Left forelimb (tissue), 1 donor: ENCODE results near the gene AFM.

Experiments used
- DNase-seq: peaks from one replicate; pipeline ENCODE4 v3.0.0-alpha.2; 2018; ENCODE audit warnings: low spot score

Gene AFM, protein sequence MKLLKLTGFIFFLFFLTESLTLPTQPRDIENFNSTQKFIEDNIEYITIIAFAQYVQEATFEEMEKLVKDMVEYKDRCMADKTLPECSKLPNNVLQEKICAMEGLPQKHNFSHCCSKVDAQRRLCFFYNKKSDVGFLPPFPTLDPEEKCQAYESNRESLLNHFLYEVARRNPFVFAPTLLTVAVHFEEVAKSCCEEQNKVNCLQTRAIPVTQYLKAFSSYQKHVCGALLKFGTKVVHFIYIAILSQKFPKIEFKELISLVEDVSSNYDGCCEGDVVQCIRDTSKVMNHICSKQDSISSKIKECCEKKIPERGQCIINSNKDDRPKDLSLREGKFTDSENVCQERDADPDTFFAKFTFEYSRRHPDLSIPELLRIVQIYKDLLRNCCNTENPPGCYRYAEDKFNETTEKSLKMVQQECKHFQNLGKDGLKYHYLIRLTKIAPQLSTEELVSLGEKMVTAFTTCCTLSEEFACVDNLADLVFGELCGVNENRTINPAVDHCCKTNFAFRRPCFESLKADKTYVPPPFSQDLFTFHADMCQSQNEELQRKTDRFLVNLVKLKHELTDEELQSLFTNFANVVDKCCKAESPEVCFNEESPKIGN

DNA sequence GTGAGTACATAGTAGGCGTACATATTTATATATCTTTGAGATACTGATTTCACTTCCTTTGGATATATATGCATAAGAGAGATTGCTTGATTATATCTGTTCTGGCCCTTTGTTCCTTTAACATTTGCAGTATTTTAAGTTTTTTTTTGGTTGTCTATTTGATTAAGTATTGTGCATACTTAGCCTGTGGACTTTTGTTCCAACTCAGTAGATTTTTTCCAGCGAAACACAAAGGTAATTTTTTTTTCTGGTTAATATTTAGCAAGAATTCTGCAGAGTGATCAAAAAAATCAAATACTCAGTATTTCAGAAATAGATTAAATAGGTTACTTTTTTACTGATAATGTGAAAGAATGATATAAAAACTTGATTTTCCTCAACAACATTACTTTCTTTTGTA lies at the start of gene AFM:
AFM (plus strand) TSS at position 388 of the 400 bp plus-strand sequence. CDS start 31 bp downstream, outside the sequence.
- DNase-seq, result no peak

DNA sequence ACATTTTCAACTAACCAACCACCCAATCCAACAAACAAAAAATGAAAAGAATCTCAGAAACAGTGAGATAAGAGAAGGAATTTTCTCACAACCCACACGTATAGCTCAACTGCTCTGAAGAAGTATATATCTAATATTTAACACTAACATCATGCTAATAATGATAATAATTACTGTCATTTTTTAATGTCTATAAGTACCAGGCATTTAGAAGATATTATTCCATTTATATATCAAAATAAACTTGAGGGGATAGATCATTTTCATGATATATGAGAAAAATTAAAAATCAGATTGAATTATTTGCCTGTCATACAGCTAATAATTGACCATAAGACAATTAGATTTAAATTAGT lies 49.8 kb upstream of the AFM start:
- DNase-seq, result no peak

- DNase-seq, result no peak
Measured at GRCh38 chr4:73432169-73433000, 49.2 kb upstream of the AFM start.

GRCh38 chr4:73433140-73433539 lies 48.4 kb upstream of the AFM start:
- DNase-seq, result no peak

DNA sequence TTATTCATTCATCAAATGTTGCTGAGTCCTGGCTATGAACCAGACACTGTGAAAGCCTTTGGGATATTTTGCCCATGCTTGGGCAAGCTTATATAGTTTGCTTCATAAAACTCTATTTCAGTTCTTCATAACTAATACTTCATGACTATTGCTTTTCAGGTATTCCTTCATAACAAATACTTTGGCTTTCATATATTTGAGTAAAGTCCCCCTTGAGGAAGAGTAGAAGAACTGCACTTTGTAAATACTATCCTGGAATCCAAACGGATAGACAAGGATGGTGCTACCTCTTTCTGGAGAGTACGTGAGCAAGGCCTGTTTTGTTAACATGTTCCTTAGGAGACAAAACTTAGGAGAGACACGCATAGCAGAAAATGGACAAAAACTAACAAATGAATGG lies 47.2 kb upstream of the AFM start:
- no peak for DNase-seq

GRCh38 chr4:73435984-73436383 lies 45.6 kb upstream of the AFM start, which contains the start of gene AFP:
TSS of gene AFP (plus strand) at chr4:73436221. CDS start at chr4:73436263, 42 bp downstream.
- no peak for DNase-seq

- no peak for DNase-seq
Measured at GRCh38 chr4:73436674-73437557, 44.6 kb upstream of the AFM start.

DNA sequence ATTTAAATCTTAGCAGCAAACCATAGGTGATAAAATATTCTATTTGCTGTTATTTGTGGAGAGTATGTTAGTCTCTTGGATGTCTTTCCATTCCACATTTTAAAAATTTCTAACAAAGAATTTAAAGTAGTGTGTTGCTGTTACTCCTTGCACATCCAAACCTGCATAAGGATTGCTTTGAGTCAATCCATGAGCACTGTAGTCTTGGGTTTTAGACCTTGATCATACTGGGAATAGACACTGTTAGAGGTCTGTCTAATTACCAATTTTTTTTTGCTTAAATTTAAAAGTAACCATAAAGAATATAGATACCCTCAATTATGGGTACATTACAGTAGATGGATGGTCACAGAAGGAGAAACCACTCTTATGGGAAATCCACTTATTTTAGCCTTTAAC lies 44.0 kb upstream of the AFM start:
- DNase-seq, result no peak

- DNase-seq, result no peak
Measured at GRCh38 chr4:73438048-73438447, 43.5 kb upstream of the AFM start.

GRCh38 chr4:73438582-73439215 lies 42.8 kb upstream of the AFM start:
- no peak for DNase-seq

DNA sequence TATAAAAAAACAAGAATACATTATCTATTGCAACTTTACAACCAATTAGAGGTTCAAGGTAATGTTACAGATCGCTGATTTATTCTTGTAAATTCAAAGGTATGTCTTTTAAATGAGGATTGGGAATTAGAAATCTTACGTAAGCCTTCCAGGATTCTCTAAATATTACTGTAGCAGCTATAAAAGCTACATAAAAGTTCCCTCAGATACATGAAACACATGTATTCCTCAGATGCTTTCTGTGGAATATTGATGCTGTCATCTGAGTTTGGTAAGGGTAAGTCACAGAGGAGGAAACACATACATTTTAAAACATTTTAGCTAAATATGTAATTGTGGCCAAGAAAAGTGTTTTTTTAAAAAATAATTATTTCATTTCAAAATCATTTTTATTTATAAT lies 42.1 kb upstream of the AFM start:
- DNase-seq, result no peak

- DNase-seq, result no peak
Measured at GRCh38 chr4:73439991-73440390, 41.6 kb upstream of the AFM start.

GRCh38 chr4:73440653-73441052 lies 40.9 kb upstream of the AFM start:
- no peak for DNase-seq

DNA sequence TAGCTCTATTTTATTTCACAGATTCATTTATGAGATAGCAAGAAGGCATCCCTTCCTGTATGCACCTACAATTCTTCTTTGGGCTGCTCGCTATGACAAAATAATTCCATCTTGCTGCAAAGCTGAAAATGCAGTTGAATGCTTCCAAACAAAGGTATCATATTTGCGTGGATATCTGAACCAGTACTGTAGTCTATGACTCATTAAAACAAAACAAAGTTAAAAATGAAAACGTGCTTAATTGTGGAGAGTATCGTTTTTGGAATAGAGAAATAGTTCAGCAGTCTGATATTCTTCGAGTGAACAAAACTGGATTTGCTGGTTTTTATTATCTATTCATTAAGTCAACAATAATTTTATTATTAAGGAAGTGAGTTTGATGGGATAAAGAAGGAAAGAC lies 39.3 kb upstream of the AFM start:
- DNase-seq, result no peak

GRCh38 chr4:73443224-73443623 lies 38.3 kb upstream of the AFM start:
- DNase-seq, result no peak

GRCh38 chr4:73445383-73446335 lies 35.9 kb upstream of the AFM start:
- no peak for DNase-seq

DNA sequence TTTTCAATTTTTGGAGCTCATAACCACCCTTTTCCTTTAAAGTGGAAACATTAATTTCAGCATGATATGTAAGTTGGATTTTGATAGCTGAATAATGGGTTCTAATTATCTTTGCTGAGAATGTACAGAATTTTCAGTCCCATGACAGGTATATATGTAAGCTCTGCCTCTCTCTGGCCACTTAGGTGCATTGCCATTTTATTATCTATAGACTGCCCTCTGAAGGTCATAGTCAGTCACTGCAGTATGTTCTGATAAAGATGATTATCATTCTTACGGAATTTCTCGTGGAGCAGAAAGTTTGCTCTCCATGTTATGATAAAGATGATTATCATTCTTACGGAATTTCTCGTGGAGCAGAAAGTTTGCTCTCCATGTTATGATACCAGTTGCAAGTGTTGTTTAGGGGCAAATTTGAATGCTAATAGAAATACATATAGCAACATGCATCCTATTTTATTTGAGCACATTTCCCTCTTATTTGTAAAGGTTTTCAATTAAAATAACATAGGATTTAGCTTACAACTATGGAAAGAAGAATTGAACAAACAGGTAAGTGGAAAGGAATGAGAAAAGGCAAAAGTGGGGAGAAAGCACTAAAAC lies 35.1 kb upstream of the AFM start:
- DNase-seq, result no peak

GRCh38 chr4:73447671-73448070 lies 33.9 kb upstream of the AFM start:
- DNase-seq, result no peak

GRCh38 chr4:73448448-73449203 lies 32.9 kb upstream of the AFM start:
- DNase-seq, result no peak
